ENCODE results near the gene ACO1.

DNA sequence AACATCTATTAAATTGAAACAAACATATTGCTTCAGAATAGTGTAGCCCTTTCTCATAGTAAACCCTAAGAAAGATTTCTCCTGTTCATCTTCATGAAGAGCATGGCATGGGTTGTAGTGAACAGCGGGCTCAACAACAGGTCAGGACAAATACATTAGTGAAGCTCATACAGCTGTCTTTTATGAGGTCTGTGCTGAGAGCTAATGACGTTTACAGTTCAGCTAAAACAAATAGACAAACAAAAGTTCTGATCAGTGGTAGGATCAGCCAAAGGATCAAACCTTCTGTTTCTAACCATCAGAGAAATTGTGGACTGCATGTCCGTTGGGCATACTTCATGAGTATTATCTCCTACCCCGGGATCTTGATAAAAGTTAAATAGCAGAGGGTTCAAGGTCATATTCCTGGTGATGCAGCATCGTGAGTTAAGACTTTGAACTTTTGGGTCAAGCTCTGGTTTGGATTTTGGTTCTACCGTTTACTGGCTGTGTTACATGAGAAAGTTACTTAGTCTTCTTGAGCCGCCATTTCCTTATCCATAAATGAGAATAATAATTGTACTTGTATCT lies 37.9 kb downstream of the ACO1 start:
- TF ChIP-seq POLR2A (IDR thresholded peaks at IDR 0.05), result no peak
- TF ChIP-seq, protein P1, sequence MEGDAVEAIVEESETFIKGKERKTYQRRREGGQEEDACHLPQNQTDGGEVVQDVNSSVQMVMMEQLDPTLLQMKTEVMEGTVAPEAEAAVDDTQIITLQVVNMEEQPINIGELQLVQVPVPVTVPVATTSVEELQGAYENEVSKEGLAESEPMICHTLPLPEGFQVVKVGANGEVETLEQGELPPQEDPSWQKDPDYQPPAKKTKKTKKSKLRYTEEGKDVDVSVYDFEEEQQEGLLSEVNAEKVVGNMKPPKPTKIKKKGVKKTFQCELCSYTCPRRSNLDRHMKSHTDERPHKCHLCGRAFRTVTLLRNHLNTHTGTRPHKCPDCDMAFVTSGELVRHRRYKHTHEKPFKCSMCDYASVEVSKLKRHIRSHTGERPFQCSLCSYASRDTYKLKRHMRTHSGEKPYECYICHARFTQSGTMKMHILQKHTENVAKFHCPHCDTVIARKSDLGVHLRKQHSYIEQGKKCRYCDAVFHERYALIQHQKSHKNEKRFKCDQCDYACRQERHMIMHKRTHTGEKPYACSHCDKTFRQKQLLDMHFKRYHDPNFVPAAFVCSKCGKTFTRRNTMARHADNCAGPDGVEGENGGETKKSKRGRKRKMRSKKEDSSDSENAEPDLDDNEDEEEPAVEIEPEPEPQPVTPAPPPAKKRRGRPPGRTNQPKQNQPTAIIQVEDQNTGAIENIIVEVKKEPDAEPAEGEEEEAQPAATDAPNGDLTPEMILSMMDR (IDR thresholded peaks at IDR 0.05), result no peak
